Activated CD4-positive, alpha-beta T cell treated with anti-CD3 and anti-CD28 coated beads for 36 hours (primary cell): ENCODE data around the gene ITGBL1. TPM values are rescaled to one million over a fixed set of nuclear protein-coding genes. Genes with fewer than 3 reads are reported as not detected.
A peak's percentile ranks its signal among the peaks of the same experiment; 100 is the strongest.

Source experiments
- ATAC-seq: fragments of 200-7000 bp; cut with Tn5 transposase; one replicate; pipeline ENCODE4 v1.10.0; 2021; ENCODE audit warnings: mild to moderate bottlenecking, moderate library complexity
- CTCF ChIA-PET: fragments of 350-600 bp; sonication (Branson Sonifier 250); formaldehyde crosslinking; loops from one replicate; lab custom pipeline; 2021; ENCODE audit warnings: antibody characterized with exemption; lab: Charles Lee
- POLR2A ChIA-PET: fragments of 350-600 bp; sonication (Branson Sonifier 250); formaldehyde crosslinking; loops from one replicate; lab custom pipeline; 2021; ENCODE audit warnings: antibody characterized with exemption, inconsistent platforms; lab: Charles Lee
- DNase-seq: peaks from one replicate; pipeline ENCODE4 v3.0.0-alpha.2; 2020
- H3K27ac Mint-ChIP-seq: one replicate; pipeline ENCODE4 v1.8.0; 2021; ENCODE audit warnings: mixed read lengths
- H3K27me3 Mint-ChIP-seq: one replicate; pipeline ENCODE4 v1.8.0; 2021; ENCODE audit warnings: mixed read lengths
- H3K36me3 Mint-ChIP-seq: one replicate; pipeline ENCODE4 v1.8.0; 2021; ENCODE audit warnings: low read depth, mixed read lengths
- H3K4me1 Mint-ChIP-seq: one replicate; pipeline ENCODE4 v1.8.0; 2021; ENCODE audit warnings: mixed read lengths
- H3K4me3 Mint-ChIP-seq: one replicate; pipeline ENCODE4 v1.8.0; 2021; ENCODE audit warnings: mild to moderate bottlenecking, moderate library complexity, mixed read lengths
- H3K9me3 Mint-ChIP-seq: one replicate; pipeline ENCODE4 v1.8.0; 2021; ENCODE audit warnings: low read depth, mixed read lengths
- intact Hi-C, 2 experiments: fragments of 100-400 bp; cut with DNase I in 1 of 2; cut with micrococcal nuclease in 1 of 2; formaldehyde crosslinking; loops; one replicate each; pipeline versions ENCODE4 v1.14.2 to v1.15.1; 2022 to 2024; cut with DNase I, micrococcal nuclease
- total RNA-seq, 2 experiments: library from RNA; stranded (reverse); gene quantifications; one replicate each; pipeline ENCODE4 v1.2.3, GENCODE V29; 2021

The ITGBL1 gene
- total RNA-seq, 2 experiments from 2014 or later, result not detected

GRCh38 chr13:101490406-101491015 is 38.0 kb downstream of the ITGBL1 start:
- POLR2A ChIA-PET, result no interaction called here
- H3K36me3 Mint-ChIP-seq, result no peaks in the 10 kb centered on the region
- no peak overlapping the region for H3K4me3 Mint-ChIP-seq
- no peaks in the 10 kb centered on the region for H3K27me3 Mint-ChIP-seq
- H3K4me1 Mint-ChIP-seq, result no peaks in the 10 kb centered on the region
- ATAC-seq (no peak), DNase-seq (no peak)
- H3K27ac Mint-ChIP-seq, result no peak overlapping the region
- H3K9me3 Mint-ChIP-seq, result no peaks in the 10 kb centered on the region
- intact Hi-C loops, result no loop called here
- CTCF ChIA-PET, result interaction anchor here (0.6 kb wide), 1 partner anchor 441 kb away, joined by 3 read pairs; no protein-coding TSS in a partner anchor

GRCh38 chr13:101492251-101492910 is 39.9 kb downstream of the ITGBL1 start:
- no peak overlapping the region for H3K27ac Mint-ChIP-seq
- intact Hi-C loops, result no loop called here
- no peaks in the 10 kb centered on the region for H3K9me3 Mint-ChIP-seq
- no peak for DNase-seq
- H3K27me3 Mint-ChIP-seq, result peaks cover 2% of the 10 kb centered on the region
- H3K4me1 Mint-ChIP-seq, result no peaks in the 10 kb centered on the region
- CTCF ChIA-PET, result no interaction called here
- no peaks in the 10 kb centered on the region for H3K36me3 Mint-ChIP-seq
- no peak for ATAC-seq
- POLR2A ChIA-PET, result no interaction called here
- H3K4me3 Mint-ChIP-seq, result no peak overlapping the region

GRCh38 chr13:101493541-101493940 is 41.1 kb downstream of the ITGBL1 start:
- POLR2A ChIA-PET, result no interaction called here
- intact Hi-C loops, result no loop called here
- H3K4me3 Mint-ChIP-seq, result no peak overlapping the region
- DNase-seq, result no peak
- peaks cover 2% of the 10 kb centered on the region for H3K27me3 Mint-ChIP-seq
- no peaks in the 10 kb centered on the region for H3K9me3 Mint-ChIP-seq
- H3K4me1 Mint-ChIP-seq, result no peaks in the 10 kb centered on the region
- no peak for ATAC-seq
- no peaks in the 10 kb centered on the region for H3K36me3 Mint-ChIP-seq
- H3K27ac Mint-ChIP-seq, result no peak overlapping the region
- CTCF ChIA-PET, result interaction anchor here (1.1 kb wide), 1 partner anchor 15 kb away, joined by 3 read pairs; no protein-coding TSS in a partner anchor

DNA sequence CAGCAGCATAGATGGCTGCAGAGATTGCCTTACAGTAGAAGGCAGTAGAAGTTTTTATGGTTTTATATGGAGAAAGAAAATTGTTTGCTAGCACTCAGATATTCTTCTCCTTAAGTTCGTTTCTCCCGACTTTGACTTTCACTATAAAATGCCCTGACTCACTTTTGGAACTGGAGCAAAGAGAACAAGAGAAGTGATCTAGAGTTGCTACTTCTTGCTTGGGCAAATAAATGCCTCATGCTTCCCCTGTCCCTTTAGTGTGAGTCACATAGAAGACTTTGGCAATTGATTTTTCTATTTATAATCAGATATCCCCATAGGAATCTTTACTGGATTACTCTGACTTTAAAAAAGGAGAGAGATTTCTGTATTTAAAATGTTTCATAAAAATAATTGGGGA is 46.9 kb downstream of the ITGBL1 start:
- intact Hi-C loops, result no loop called here
- no peak for DNase-seq
- no peak for ATAC-seq
- CTCF ChIA-PET, result no interaction called here
- Mint-ChIP-seq H3K36me3 (no peaks in the 10 kb centered on the region), H3K4me3 (no peak overlapping the region), H3K9me3 (no peaks in the 10 kb centered on the region), H3K27me3 (peaks cover 6% of the 10 kb centered on the region), H3K4me1 (no peaks in the 10 kb centered on the region), H3K27ac (no peak overlapping the region)
- POLR2A ChIA-PET, result no interaction called here

GRCh38 chr13:101502618-101503017 is 50.1 kb downstream of the ITGBL1 start:
- Mint-ChIP-seq H3K4me1 (no peaks in the 10 kb centered on the region), H3K36me3 (no peaks in the 10 kb centered on the region), H3K27me3 (peaks cover 10% of the 10 kb centered on the region), H3K9me3 (no peaks in the 10 kb centered on the region), H3K4me3 (no peak overlapping the region), H3K27ac (no peak overlapping the region)
- CTCF ChIA-PET, result no interaction called here
- intact Hi-C loops, result no loop called here
- no peak for DNase-seq
- POLR2A ChIA-PET, result no interaction called here
- no peak for ATAC-seq

DNA sequence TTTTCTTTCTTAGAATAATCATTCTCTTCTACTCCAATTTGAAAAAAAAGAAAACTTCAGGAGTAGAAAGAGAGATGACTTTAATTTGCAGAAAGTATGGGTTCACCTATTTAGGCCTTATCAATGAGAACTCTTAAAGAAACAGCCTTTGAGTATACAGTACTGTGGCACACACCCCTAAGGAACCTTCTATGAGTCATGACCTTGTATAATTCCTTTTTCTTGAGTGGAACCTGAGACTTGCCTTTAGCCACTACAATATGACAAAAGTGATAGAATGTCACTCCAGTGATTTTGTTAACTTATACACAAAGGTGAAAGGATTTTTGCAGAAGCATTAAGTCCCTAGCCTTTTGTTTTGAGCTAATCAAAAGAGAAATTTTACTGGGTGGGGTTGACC is 58.7 kb downstream of the ITGBL1 start:
- POLR2A ChIA-PET, result no interaction called here
- Mint-ChIP-seq H3K27me3 (peaks cover 11% of the 10 kb centered on the region), H3K4me1 (no peaks in the 10 kb centered on the region), H3K4me3 (no peak overlapping the region), H3K36me3 (no peaks in the 10 kb centered on the region), H3K9me3 (no peaks in the 10 kb centered on the region), H3K27ac (no peak overlapping the region)
- DNase-seq (no peak), ATAC-seq (no peak)
- CTCF ChIA-PET, result interaction anchor here (0.6 kb wide), 2 partner anchors 246 to 345 kb away, joined by 3 read pairs; no protein-coding TSS in a partner anchor
- intact Hi-C loops, result loop anchor here (5.0 to 10.0 kb wide), 3 partner anchors 364 to 434 kb away; no protein-coding TSS in a partner anchor

DNA sequence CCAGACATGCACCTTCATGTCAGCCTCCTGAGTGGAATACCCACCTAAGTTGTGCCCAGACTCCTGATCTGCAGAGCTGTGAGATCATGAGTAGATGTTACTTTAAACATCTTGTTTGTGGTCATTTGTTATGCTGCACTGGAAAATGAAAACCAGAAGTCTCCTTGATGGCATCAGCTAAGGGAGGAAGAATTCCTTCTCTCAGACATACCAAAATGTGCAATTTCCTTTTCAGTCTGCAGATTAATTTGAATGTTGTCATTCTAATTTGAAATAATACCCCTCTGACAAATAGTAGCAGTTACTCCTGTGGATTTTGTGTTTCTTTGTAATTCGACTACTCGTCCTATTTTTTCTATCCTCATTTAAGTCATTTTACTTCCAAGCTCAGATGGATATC is 59.3 kb downstream of the ITGBL1 start:
- ChIA-PET CTCF (interaction anchor here (0.6 kb wide), 1 partner anchor 344 kb away, joined by 3 read pairs; no protein-coding TSS in a partner anchor), POLR2A (no interaction called here)
- no peak overlapping the region for H3K4me3 Mint-ChIP-seq
- intact Hi-C loops, result loop anchor here (5.0 to 10.0 kb wide), 3 partner anchors 364 to 433 kb away; no protein-coding TSS in a partner anchor
- H3K27ac Mint-ChIP-seq, result no peak overlapping the region
- no peak for ATAC-seq
- DNase-seq, result no peak
- no peaks in the 10 kb centered on the region for H3K4me1 Mint-ChIP-seq
- H3K36me3 Mint-ChIP-seq, result no peaks in the 10 kb centered on the region
- H3K9me3 Mint-ChIP-seq, result no peaks in the 10 kb centered on the region
- H3K27me3 Mint-ChIP-seq, result peaks cover 8% of the 10 kb centered on the region

GRCh38 chr13:101512650-101513049 is 60.2 kb downstream of the ITGBL1 start:
- Mint-ChIP-seq H3K27ac (no peak overlapping the region), H3K36me3 (no peaks in the 10 kb centered on the region), H3K4me1 (no peaks in the 10 kb centered on the region), H3K27me3 (peaks cover 9% of the 10 kb centered on the region), H3K4me3 (no peak overlapping the region), H3K9me3 (no peaks in the 10 kb centered on the region)
- ATAC-seq (no peak), DNase-seq (no peak)
- POLR2A ChIA-PET, result no interaction called here
- CTCF ChIA-PET, result interaction anchor here (1.2 kb wide), 1 partner anchor 245 kb away, joined by 3 read pairs; no protein-coding TSS in a partner anchor
- intact Hi-C loops, result loop anchor here (5.0 to 10.0 kb wide), 3 partner anchors 365 to 432 kb away; no protein-coding TSS in a partner anchor

- no peaks in the 10 kb centered on the region for H3K9me3 Mint-ChIP-seq
- intact Hi-C loops, result loop anchor here (1.0 to 10.0 kb wide), 7 partner anchors 243 to 1043 kb away; no protein-coding TSS in a partner anchor
- ATAC-seq, result no peak
- no peaks in the 10 kb centered on the region for H3K36me3 Mint-ChIP-seq
- H3K4me1 Mint-ChIP-seq, result no peaks in the 10 kb centered on the region
- DNase-seq, result no peak
- ChIA-PET POLR2A (no interaction called here), CTCF (interaction anchor here (0.6 to 1.8 kb wide), 3 partner anchors 193 to 1042 kb away, joined by 3 to 11 read pairs (median 3); no protein-coding TSS in a partner anchor)
- H3K4me3 Mint-ChIP-seq, result no peak overlapping the region
- H3K27me3 Mint-ChIP-seq, result peaks cover 3% of the 10 kb centered on the region
- no peak overlapping the region for H3K27ac Mint-ChIP-seq
Observed at GRCh38 chr13:101514100-101514499, 61.6 kb downstream of the ITGBL1 start.

DNA sequence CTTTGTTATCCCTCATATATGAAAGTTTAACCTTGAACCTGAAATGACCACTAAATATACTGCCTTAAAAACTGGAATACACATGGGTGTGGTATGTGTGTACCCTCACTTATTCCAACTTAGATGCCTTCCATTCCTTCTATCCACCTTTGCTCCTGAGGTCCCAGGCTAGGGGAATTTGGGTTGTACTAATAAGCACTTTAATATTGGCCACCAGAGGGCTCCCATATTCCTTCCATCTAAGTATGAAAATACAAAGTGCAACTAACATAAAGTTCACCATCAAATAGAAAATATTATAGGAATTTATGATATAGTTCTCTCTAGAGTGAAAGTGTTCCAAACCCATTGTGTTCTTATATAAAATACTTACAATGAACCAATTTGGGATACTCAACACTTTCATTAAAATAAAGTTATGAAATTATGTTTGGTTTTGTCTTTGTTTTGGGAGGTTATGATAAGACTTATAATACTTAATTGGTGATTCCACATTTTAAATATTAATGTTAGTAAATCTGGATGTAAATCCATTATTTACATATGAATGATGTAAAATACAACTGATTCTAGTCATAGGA is 62.3 kb downstream of the ITGBL1 start:
- Mint-ChIP-seq H3K27me3 (peaks cover 3% of the 10 kb centered on the region), H3K9me3 (no peaks in the 10 kb centered on the region), H3K4me3 (no peak overlapping the region), H3K36me3 (no peaks in the 10 kb centered on the region), H3K27ac (no peak overlapping the region), H3K4me1 (no peaks in the 10 kb centered on the region)
- CTCF ChIA-PET, result interaction anchor here (0.6 to 1.8 kb wide), 3 partner anchors 192 to 1041 kb away, joined by 3 to 11 read pairs (median 3); no protein-coding TSS in a partner anchor
- DNase-seq (peak; percentile 19), ATAC-seq (no peak)
- intact Hi-C loops, result loop anchor here (1.0 to 10.0 kb wide), 7 partner anchors 243 to 1042 kb away; no protein-coding TSS in a partner anchor
- POLR2A ChIA-PET, result no interaction called here

GRCh38 chr13:101515504-101515903 is 63.0 kb downstream of the ITGBL1 start:
- H3K4me1 Mint-ChIP-seq, result peaks cover 2% of the 10 kb centered on the region
- ChIA-PET POLR2A (no interaction called here), CTCF (interaction anchor here (1.8 kb wide), 1 partner anchor 242 kb away, joined by 11 read pairs; no protein-coding TSS in a partner anchor)
- H3K9me3 Mint-ChIP-seq, result no peaks in the 10 kb centered on the region
- no peak overlapping the region for H3K27ac Mint-ChIP-seq
- H3K4me3 Mint-ChIP-seq, result no peak overlapping the region
- ATAC-seq (no peak), DNase-seq (no peak)
- intact Hi-C loops, result loop anchor here in 1 of 2 experiments (2.0 to 10.0 kb wide), 5 partner anchors 371 to 1041 kb away; no protein-coding TSS in a partner anchor
- peaks cover 3% of the 10 kb centered on the region for H3K27me3 Mint-ChIP-seq
- no peaks in the 10 kb centered on the region for H3K36me3 Mint-ChIP-seq
